Dedifferentiated amniotic fluid mesenchymal stem cell (primary cell): ENCODE measurements around the gene CABCOCO1.

ENCODE experiments used
- DNase-seq: peaks from one replicate; pipeline ENCODE4 v3.0.0-alpha.2; 2016; ENCODE audit errors: extremely low spot score

CABCOCO1 gene

GRCh38 chr10:61784354-61785133 lies 121.8 kb downstream of the CABCOCO1 start:
- no peak for DNase-seq

DNA sequence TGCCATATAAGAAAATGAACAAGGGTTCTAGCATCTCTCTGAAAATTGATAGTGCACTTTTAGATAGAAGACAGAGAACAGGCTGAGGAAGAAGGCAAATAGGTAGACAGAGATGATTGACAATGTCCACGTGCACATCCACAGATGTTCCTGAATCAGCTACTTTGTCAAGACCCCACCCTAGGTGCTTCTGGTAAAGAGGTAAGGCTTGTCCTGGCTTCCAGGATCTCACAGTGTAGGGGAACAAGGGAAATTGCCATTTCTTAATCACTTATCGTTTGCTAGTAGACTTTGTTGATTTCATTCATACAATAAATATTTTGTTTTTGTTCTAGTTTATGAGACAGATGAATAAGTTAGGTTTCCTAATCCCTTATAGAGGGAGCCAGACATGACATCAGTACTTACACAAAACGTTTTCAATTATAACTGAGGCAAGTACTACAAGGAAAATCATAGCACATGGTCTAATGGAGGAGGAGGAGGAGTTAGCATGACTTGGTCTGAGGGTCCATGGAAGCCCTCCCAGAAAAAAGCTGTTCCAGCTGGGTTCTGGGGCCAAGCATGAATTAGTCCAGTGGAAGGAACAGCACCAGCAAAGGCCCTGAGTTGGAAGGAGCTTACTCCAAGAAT lies 122.9 kb downstream of the CABCOCO1 start:
- DNase-seq: no peak

DNA sequence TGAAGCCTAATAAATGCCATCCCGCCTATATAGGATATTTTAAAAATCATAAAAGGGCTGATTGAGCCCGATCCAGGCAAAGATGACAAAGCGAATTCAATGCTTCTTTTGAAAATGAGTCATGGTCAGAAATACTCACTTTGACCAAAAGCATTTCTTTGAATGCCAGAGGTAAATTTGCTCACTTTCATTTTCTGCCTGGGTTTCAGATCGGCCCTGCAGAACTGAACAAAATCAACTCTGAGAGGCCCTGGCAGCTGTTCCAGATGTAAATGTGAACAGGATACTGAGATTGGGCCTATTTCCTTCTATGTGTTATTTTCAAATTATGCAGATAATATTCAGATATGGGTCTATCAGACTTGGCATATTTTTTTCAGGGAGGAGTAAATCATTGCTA lies 124.0 kb downstream of the CABCOCO1 start:
- DNase-seq: peak; percentile 88

DNA sequence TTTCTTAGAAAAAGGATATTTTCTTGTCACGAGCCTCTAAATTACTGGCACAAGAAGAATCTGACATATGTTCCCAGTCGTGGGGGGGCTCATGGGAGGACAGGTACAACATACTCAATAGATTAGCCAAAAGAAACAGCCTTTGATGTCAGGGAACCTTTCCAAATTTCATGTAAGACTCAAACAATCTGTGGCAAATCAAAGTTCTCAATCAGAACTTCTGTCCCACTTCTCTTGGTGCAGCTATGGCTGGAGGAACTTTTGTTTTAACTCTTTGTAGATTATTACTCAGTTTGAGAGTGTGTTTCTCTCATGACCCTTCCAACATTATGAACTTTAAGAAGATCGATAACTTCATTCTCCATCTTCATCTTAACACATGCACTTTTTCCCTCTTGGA lies 124.4 kb downstream of the CABCOCO1 start:
- no peak for DNase-seq

GRCh38 chr10:61789031-61789430 lies 126.3 kb downstream of the CABCOCO1 start:
- DNase-seq: no peak

DNA sequence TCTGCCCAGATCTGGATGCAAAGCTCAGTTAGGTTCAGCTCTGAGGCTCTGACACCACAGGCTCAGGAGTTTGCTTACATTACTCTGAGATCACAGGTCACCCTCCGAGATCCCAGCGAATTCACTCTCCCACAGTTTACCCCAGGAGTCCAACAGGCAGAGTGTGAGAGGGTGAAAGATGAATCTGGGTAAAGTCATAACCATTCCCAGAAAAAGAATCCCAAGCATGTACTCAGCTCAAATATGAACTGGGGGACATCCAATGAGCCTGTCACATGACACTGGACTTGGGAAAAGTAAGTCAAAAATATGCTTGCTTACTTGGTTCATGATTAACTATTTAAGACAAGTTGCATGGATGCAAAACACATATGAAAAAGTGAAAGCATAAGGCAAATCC lies 128.5 kb downstream of the CABCOCO1 start:
- DNase-seq: peak; percentile 56

DNA sequence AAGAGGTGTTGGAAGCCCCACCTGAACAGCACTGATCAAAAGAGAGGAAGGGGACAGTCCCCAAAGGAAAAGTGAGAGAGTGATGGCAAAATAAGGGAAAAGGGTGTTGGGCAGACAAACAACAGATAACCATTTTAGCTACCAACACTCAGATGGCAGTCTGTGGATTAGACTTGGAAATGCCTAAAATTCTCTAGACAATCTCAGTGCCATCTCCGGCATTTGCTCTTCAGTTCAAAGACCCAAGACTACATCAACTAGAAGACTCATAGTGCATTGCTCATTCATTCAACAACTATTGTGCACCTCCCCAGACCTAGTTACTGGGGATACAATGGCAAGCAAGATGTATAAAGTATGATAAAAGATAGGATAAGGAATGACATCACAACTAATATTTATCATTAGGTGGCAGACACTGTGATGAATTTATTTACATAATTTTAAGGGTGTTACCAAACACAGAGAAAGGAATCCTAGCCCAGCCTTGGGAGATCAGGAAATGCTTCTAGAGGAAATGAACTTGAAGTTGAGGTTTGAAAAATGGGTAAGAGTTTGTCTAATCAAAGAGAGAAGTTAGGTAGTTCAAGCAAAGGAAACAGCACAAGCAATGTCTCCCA lies 129.5 kb downstream of the CABCOCO1 start:
- no peak for DNase-seq

DNA sequence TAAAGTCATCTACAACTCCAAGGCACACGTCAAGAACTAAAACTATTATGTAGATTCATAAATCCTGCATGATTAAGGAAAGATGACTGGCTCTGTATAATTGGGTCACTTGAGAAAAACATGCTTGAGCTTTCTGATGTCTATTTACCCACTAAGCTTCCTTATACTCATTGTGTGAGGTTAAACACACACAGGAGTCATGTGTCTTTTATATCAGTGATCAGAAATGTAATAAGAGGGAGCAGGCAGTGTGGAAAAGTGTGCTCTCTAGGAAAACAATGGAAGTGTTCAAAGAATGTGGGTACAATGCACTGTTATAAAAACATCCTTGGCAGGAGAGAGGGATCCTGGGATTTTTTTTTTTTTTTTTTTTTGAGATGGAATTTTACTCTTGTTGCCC lies 130.2 kb downstream of the CABCOCO1 start:
- DNase-seq: no peak

DNA sequence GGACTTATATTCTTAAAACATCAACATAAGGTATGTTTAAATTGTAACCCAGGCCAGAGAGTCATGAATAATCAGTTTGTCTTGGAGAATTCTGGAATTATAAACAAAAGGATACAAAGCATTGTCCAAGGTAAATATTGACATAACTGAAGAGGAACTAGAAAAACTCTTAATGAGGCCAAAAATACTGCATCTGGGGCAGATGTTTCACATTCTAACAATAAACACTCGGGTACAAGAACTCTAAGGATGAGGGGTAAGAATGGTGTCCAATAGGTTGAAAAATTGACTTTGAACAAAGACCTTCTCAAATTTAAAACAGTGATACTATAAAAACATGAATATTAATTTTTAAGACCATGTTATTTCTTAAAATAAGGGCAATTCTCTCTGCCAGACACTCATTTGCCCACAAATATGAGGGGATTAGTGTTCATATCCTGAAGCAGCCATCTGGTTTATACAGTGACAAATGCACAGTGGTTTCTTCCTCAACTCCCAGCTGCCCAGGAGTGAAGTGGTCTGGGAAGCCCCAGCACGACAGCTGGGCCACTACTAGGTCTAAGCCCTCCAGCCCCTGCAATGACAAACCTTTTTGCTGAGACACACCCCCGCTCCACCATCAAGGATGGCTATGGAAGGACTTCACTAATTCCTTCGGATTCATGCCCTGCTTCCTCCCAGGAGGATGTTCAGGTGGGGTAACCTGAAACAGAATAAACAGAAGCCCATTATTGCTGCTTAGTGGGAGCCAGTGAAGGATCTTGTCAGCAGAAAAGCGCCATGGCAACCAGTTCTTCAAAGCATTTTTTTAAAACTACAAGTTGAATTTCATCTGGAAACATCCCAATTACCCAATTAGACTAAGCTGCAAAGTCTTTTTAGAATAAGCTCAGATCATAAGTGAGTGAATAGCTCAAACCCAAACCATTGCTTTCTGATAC lies 131.3 kb downstream of the CABCOCO1 start:
- peak; percentile 53 for DNase-seq

DNA sequence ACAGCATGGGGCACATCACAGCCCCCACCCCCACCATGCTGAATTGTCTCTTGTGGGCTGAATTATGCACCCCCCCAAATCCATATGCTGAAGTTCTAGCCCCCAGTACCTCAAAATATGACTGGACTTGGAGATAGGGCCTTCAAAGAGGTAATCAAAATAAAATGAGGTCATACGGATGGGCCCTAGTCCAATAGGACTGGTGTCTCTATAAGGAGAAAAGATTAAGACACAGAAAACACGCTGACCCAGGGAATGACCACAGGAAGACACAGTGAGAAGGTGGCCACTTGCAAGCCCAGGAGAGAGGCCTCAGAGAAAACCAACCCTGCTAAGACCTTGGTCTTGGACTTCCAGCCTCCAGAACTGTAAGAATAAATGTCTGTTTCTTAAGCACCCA lies 132.4 kb downstream of the CABCOCO1 start:
- no peak for DNase-seq

GRCh38 chr10:61795551-61795950 lies 132.8 kb downstream of the CABCOCO1 start:
- no peak for DNase-seq

- DNase-seq: no peak
Measured at GRCh38 chr10:61796785-61797184, 134.1 kb downstream of the CABCOCO1 start.

GRCh38 chr10:61797304-61798153 lies 134.8 kb downstream of the CABCOCO1 start:
- DNase-seq: no peak

DNA sequence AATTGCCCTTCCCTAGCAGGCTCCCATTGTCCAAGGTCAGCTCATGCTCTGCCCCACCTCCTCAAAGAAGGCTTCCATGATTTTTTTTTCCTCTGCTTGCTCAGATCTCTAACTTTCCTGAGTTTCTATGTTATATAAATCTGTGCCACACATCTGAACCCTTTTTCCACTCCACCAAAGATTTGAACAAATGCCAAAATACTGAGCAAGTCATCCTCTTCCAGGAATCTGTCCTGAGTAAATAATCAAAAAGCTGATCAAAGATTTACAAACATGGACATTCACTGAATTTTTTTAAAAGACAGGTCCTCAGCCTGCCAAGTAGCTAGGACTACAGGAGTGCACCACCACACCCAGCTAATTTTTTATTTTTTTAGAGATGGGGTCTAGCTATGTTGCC lies 136.0 kb downstream of the CABCOCO1 start:
- DNase-seq: no peak

GRCh38 chr10:61801484-61801883 lies 138.8 kb downstream of the CABCOCO1 start:
- DNase-seq: no peak

- no peak for DNase-seq
Measured at GRCh38 chr10:61803269-61803668, 140.5 kb downstream of the CABCOCO1 start.

DNA sequence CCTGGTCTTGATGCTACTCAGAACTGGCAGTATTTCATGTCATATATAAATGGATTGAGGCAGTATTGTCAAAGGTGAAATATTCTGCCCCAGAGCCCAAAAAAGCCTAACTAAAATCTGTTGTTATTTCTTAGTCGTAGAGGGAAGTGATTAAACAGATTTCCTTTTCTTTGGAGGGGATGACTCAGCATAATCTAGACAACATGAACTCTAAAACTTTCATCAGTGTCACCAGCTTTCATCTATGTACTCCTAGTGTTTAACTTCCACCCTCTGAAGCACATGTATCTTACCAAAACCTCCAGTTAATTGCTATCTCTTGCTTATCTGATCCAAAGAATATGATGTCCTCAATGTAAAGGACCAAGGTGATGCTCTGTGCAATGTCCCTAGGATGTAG lies 141.7 kb downstream of the CABCOCO1 start:
- no peak for DNase-seq

DNA sequence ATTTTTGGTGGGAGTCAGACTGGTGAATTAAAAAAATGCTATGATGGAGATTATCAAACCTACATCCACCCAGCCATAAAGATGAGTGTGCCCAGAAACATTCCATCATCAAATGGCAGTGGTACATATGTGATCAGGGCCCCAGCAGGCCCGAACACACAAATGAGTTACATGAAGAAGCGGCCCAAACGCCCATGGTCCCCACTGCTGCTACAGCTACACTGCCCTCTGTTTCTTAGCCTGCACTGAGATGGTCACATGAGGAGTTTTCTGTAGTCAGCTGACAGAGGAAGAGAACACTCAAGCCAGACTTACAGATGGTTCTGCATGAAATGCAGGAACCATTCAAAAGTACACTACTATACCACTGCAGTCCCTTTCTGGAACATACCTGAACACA lies 142.4 kb downstream of the CABCOCO1 start:
- DNase-seq: no peak

- no peak for DNase-seq
Measured at GRCh38 chr10:61810263-61810662, 147.5 kb downstream of the CABCOCO1 start.

GRCh38 chr10:61812052-61812721 lies 149.5 kb downstream of the CABCOCO1 start:
- DNase-seq: no peak
